ENCODE measurements around the gene SMOC2. TPM values are rescaled to one million over a fixed set of nuclear protein-coding genes. Genes with fewer than 3 reads are reported as not detected.

SMOC2 gene
- total and polyA plus RNA-seq, 2 of the 13 experiments (the other 11 are each of a cell fraction or from before 2014, with no cell fraction given) = not detected

- Histone ChIP-seq H3K4me2 (ENCODE audit: low read depth, low read length) (no peak overlapping the region), H3K79me2 (ENCODE audit: insufficient read depth, low read length) (no peaks in the 10 kb centered on the region), H3K27ac (ENCODE audit: extremely low read length, insufficient read depth, low read length) (no peak overlapping the region), H3K4me3 (replicated peaks in 1 of 3; ENCODE audit: insufficient read depth in 1 of 3, low read depth in 2 of 3, low read length in 3 of 3) (no peak overlapping the region), H4K20me1 (ENCODE audit: insufficient read depth, low read length) (no peaks in the 10 kb centered on the region), H2AFZ (ENCODE audit: low read length) (no peak overlapping the region), H3K4me1 (ENCODE audit: insufficient read depth, low read length) (no peaks in the 10 kb centered on the region), H3K9me3 (ENCODE audit: low read length) (no peaks in the 10 kb centered on the region), H3K27me3 (ENCODE audit: control insufficient read depth in 1 of 2, insufficient read depth in 2 of 2, low read length in 2 of 2) (peaks cover 23 to 70% of the 10 kb centered on the region in 2 experiments), H3K9ac (ENCODE audit: insufficient read depth, low read depth, low read length) (no peak overlapping the region), H3K36me3 (replicated peaks in 1 of 2; ENCODE audit: control insufficient read depth in 1 of 2, insufficient read depth in 2 of 2, low read length in 2 of 2) (no peaks in the 10 kb centered on the region)
- ATAC-seq (no peak), FAIRE-seq (no peak), DNase-seq (ENCODE audit: low spot score) (no peak)
- in situ Hi-C loops (cut with HindIII; ENCODE audit: extremely low pct_ligation_motif_present, low pct_unique_long_range_greater_than_20kb) = no loop called here
- 4% methylated on average over 8 of the region's 8 CpGs for WGBS (ENCODE audit: low lambda C conversion rate)
- CTCF ChIA-PET (ENCODE audit: low intra/inter-chr PET ratio, low total read pairs) = no interaction called here
- BruUV-seq (replicated peaks) = no TSS peak
- intact Hi-C loops (cut with micrococcal nuclease; ENCODE audit: unreplicated experiment) = no loop called here
- POLR2A ChIA-PET = no interaction called here
- TF ChIP-seq ZNF280D (CRISPR knock-in tag; IDR thresholded peaks at IDR 0.05) (no peak), HOXA3 (CRISPR knock-in tag; IDR thresholded peaks at IDR 0.05) (no peak), ZNF354B (CRISPR knock-in tag; IDR thresholded peaks at IDR 0.05) (no peak), ARID3A (IDR thresholded peaks at IDR 0.05; ENCODE audit: low read depth, low read length) (no peak), ZNF503 (CRISPR knock-in tag; IDR thresholded peaks at IDR 0.05) (no peak), ZNF142 (CRISPR knock-in tag; IDR thresholded peaks at IDR 0.05) (no peak), ZNF124 (CRISPR knock-in tag; IDR thresholded peaks at IDR 0.05) (no peak), IKZF1 (IDR thresholded peaks at IDR 0.05) (no peak), HNRNPL (IDR thresholded peaks at IDR 0.05; ENCODE audit: low read depth, low read length) (no peak), ASH2L (IDR thresholded peaks at IDR 0.05; ENCODE audit: insufficient read length, low read depth, low read length) (no peak)
- TF ChIP-seq, protein P1, sequence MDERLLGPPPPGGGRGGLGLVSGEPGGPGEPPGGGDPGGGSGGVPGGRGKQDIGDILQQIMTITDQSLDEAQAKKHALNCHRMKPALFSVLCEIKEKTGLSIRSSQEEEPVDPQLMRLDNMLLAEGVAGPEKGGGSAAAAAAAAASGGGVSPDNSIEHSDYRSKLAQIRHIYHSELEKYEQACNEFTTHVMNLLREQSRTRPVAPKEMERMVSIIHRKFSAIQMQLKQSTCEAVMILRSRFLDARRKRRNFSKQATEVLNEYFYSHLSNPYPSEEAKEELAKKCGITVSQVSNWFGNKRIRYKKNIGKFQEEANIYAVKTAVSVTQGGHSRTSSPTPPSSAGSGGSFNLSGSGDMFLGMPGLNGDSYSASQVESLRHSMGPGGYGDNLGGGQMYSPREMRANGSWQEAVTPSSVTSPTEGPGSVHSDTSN (CRISPR knock-in tag; IDR thresholded peaks at IDR 0.05) = no peak
Measured at GRCh38 chr6:168542301-168542700, 101.3 kb downstream of the SMOC2 start.

Measured in HepG2 (cell line).